ENCODE data around the gene SLC25A19.
"Not testable (repeated sequence)": the region's sequence is repeated elsewhere in the genome, so short reads cannot be mapped to it uniquely, and the experiment has no call there.

Gene SLC25A19

GRCh38 chr17:75266316-75267152, 22.7 kb downstream of the SLC25A19 start:
- no peak for TF ChIP-seq CTCF (IDR thresholded peaks at IDR 0.05; ENCODE audit: extremely low read depth, missing control alignments)
- DNase-seq (ENCODE audit: low spot score), result no peak

GRCh38 chr17:75265614-75266315, 23.5 kb downstream of the SLC25A19 start:
- no peak for DNase-seq (ENCODE audit: low spot score)
- TF ChIP-seq CTCF (IDR thresholded peaks at IDR 0.05; ENCODE audit: extremely low read depth, missing control alignments), result no peak

GRCh38 chr17:75263055-75263454, 26.2 kb downstream of the SLC25A19 start:
- no peak for TF ChIP-seq CTCF (IDR thresholded peaks at IDR 0.05; ENCODE audit: extremely low read depth, missing control alignments)
- DNase-seq (ENCODE audit: low spot score), result no peak

- DNase-seq (ENCODE audit: low spot score), result peak; percentile 43
- TF ChIP-seq CTCF (IDR thresholded peaks at IDR 0.05; ENCODE audit: extremely low read depth, missing control alignments), result no peak
Measured at GRCh38 chr17:75262112-75262606, 27.1 kb downstream of the SLC25A19 start.

- no peak for TF ChIP-seq CTCF (IDR thresholded peaks at IDR 0.05; ENCODE audit: extremely low read depth, missing control alignments)
- peak; percentile 95 for DNase-seq (ENCODE audit: low spot score)
Measured at GRCh38 chr17:75261336-75262111, 27.7 kb downstream of the SLC25A19 start, which contains the start of the genes GGA3 and MRPS7. Gene GGA3 (minus strand): TSS chr17:75261606. CDS start chr17:75261587, 19 bp downstream. Gene MRPS7 (plus strand): TSS chr17:75261879. CDS start chr17:75261901, 22 bp downstream.

GRCh38 chr17:75260641-75261335, 28.4 kb downstream of the SLC25A19 start:
- no peak for DNase-seq (ENCODE audit: low spot score)
- TF ChIP-seq CTCF (IDR thresholded peaks at IDR 0.05; ENCODE audit: extremely low read depth, missing control alignments), result no peak

- DNase-seq (ENCODE audit: low spot score), result not testable (repeated sequence)
Measured at GRCh38 chr17:75257228-75257627, 32.0 kb downstream of the SLC25A19 start.

GRCh38 chr17:75255954-75256698, 33.1 kb downstream of the SLC25A19 start:
- not testable (repeated sequence) for DNase-seq (ENCODE audit: low spot score)
